Glomerular visceral epithelial cell (primary cell): ENCODE results near the gene SPTA1.
"Not testable (repeated sequence)": the region's sequence is repeated elsewhere in the genome, so short reads cannot be mapped to it uniquely, and the experiment has no call there.

Experiments used
- DNase-seq: peaks from one replicate; pipeline ENCODE4 v3.0.0-alpha.2; 2016; ENCODE audit errors: extremely low spot score

The SPTA1 gene

DNA sequence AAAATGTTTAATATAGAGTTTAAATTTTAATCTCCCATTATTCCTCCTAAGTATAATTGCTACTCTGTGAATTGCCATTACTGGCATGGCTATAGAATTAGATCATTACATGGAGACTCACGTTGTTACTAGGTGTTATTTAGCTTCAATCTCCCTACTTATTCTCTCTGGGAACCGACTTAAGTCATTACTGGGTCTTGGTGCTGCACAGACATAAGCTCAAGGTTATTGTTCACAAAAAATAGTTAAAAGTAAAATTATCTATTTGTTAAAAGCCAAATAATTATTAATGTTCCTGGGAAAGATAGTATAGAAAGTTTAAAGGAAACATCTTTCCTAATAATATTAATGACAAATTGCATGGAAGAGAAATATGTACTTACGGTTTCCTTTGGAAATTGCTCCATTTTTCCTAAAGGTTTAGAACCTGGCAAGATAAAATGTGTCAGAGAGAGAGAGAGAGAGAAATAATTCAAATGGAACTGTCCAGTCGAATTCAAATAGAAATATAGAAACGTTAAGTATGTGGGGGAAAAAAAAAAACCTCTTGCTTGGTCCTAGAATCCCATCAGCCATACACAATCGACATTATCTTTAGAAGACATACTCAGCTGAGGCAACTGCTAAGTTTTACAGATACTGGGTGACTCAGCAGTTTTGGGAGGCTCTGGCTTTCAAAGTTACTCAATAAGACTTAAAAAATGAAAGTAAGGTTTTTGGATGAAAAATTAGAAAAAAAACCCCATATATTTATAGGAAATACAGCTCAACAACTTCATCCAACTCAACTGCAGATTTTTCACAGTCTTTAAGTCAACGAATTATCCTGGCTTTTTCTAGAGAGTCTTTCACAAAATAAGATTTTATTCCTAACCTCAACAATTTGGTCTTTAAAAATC is at the start of gene SPTA1:
Gene SPTA1, minus strand, starts transcription at position 605 of the 899 bp plus-strand sequence. Its CDS starts 198 bp downstream, at position 407.
- DNase-seq, result no peak

- no peak for DNase-seq
Measured at GRCh38 chr1:158735848-158736247, 49.3 kb upstream of the SPTA1 start.

- no peak for DNase-seq
Measured at GRCh38 chr1:158732524-158732923, 46.0 kb upstream of the SPTA1 start.

DNA sequence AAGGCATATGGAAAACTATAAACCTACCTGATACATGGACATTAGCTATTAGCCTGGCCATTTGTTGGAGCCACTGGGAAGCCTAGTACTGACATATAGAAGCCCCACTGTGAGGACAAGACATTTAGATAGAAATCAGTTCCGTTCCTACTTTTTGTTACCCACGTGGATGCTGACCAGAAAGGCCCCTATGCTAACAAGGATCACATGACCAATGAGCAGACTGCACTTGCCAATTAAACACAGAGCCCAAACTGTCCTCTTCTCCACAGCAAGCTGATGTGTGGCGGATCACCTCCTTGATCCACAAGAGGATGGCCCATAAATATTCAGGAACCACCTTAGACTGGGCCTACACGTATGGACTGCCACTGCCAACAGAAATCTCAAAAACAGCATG is 45.2 kb upstream of the SPTA1 start:
- no peak for DNase-seq

DNA sequence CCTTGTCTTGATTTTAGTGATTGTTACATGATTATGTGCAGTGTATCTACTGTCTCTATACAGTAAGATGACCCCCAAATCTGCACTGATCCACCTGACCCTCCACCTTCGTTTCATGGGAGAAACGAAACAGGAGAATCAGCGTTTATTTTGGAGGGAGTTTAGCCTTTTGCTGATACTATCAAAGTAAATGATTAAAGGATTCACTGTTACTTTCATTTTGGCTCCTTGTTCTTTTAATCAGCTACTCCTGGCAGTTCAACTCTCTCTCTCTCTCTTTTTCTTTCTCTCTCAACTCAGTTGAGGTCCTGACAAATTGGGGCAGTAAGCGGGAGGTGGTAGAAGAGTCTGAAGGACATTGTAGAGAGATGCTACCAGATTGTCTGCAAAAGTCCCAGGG is 43.9 kb upstream of the SPTA1 start:
- DNase-seq, result no peak

DNA sequence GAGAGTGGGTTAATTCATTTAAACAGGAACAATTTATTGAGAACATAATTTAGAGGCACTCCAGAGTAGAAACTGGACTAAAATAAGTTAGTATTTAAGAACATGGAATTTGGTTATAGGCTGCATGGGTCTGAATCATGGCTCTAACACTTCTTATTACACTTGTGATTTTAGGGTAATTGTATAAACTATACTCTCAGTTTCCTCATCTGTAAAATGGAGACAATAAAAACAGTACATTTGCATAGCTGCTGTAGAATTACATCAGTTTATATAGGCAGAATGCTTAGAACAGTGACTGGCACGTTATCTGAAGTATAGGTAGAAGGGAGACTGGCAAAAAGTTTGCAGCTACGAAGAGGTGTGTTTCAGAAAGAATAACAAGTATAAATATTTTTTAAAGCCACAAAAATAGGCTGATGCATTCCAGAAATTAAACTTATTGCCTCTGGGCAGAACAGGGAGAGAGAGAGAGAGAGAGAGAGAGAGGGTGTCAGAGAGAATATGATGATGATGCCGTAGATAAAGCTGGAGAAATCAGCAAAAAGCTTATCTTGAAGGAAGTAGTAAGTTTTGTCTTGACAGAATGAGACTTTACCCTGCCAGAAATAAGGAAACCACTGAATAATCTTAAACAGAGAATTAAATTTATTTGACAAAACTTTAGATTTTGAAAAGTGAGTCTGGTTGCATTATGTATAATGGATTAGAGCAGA is 42.2 kb upstream of the SPTA1 start:
- no peak for DNase-seq

GRCh38 chr1:158724442-158724841 is 37.9 kb upstream of the SPTA1 start:
- DNase-seq, result no peak

GRCh38 chr1:158720620-158721019 is 34.1 kb upstream of the SPTA1 start, which contains the start of gene OR6K3:
Gene OR6K3 (minus strand): TSS chr1:158720720. CDS start chr1:158718115, 2,605 bp downstream.
- DNase-seq, result no peak

GRCh38 chr1:158719664-158720063 is 33.1 kb upstream of the SPTA1 start:
- DNase-seq, result no peak

DNA sequence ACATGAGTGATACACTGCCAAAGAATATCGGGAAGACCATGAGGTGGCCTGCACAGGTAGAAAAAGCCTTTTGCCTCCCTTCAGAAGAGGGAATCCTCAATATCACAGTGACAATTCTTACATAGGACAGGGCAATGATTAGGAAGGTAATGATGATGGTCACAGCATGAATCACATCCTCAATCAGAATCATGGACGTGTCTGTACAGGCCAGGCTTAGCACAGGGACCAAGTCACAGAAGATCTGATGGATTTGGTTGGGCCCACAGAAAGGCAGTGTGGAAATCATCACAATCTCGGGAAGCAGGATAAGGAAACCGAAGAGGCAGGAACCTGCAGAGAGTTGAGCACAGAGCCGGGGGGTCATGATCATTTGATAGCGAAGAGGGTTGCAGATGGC is 30.8 kb upstream of the SPTA1 start:
- no peak for DNase-seq

DNA sequence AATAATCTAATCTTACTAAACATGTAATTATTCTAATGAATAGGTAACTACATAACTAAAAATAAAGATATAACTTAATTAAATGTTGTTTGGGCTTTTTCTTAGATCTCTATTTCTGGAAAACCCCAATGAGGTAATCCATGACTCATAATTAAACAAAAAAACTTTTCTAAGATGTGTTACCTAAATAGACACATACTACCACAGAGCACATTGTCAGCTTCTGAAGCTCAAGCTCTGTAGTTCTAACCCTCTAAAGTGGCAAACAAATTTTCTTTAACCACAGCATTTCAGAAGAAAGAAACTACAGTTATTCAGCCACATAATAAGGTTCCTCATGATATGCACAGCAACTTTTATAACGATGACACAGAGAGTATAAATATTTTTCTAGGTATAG is 29.8 kb upstream of the SPTA1 start:
- DNase-seq, result no peak

GRCh38 chr1:158714754-158715153 is 28.2 kb upstream of the SPTA1 start:
- no peak for DNase-seq

GRCh38 chr1:158711098-158711497 is 24.6 kb upstream of the SPTA1 start:
- no peak for DNase-seq

GRCh38 chr1:158706096-158706495 is 19.6 kb upstream of the SPTA1 start:
- no peak for DNase-seq

- DNase-seq, result no peak
Measured at GRCh38 chr1:158700552-158700951, 14.0 kb upstream of the SPTA1 start, which contains the start of gene OR6K2. Gene OR6K2 (minus strand): TSS chr1:158700652. CDS start chr1:158700652, 0 bp downstream.

DNA sequence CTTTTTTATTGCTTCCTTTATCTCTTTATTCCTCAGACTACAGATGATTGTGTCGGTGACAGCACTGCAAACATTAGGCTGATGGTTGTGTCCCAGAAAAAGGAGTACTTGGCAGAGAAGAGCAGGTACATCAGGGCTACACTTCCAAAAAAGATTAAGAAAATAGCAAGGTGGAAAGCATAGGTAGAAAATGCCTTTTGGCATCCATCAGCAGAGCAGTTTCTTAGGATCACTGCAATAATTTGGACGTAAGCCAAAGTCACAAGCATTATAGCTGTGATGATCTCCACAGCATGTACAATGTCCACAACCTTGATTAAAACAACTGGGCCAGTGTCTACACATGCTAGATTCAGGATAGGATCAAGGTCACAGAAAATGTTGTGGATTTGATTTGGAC is 8.1 kb upstream of the SPTA1 start:
- DNase-seq, result no peak

DNA sequence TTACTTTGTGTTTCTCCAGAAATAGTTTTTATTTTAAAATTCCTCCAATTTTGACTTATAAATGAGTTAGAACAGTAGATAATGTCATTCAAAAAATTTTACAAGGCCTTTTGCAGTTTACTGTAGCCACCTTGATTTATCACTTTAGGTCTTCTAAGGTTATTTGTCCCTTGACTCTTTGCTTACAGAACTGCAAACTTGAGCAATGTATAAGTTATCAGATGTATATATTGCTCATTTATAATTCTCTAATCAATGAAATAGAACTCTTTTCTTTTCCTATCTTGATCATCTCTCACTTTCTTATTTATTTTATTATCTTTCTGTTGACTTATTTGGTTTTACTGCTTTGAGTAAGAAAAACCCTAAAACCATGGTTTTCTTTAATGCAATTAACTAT is 5.8 kb upstream of the SPTA1 start:
- no peak for DNase-seq

- no peak for DNase-seq
Measured at GRCh38 chr1:158691907-158692306, 5.4 kb upstream of the SPTA1 start.

GRCh38 chr1:158691149-158691548 is 4.6 kb upstream of the SPTA1 start:
- DNase-seq, result not testable (repeated sequence)

DNA sequence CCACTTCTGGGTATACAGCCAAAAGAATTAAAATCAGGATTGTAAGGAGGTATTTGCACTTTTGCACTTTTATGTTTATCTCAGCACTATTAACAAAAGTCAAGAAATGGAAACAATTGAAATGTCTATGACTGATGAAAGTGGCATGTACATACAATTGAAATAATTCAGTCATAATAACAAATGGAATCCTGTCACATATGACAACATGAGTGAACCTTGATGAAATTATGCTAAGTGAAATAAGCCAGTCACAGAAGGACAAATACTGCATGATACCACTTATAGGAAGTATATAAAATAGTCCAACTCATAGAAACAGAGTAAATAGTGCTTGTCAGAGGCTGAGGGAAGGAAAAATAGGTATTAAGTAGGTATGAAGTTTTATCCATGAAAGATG is 3.4 kb upstream of the SPTA1 start:
- no peak for DNase-seq

GRCh38 chr1:158689110-158689509 is 2.6 kb upstream of the SPTA1 start:
- no peak for DNase-seq

GRCh38 chr1:158688343-158688742 is 1.8 kb upstream of the SPTA1 start:
- DNase-seq, result not testable (repeated sequence)

DNA sequence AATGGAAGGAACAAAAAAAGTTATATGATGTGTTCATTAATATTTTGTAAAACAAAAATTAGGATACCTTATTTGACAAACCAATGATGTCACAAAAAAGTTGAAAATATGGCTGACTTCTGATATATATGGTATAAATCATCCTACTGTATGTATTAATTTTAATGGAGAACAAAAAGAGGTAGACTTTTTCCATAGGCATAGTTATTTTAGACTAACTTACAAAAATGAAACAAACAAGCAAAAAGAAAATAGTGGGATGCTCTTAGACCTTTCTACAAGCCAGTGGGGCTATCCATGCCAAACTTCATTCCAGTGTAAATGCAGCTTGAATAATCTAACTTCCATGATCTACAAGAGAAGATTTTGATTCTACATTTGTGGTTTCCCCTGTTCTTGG is 522 bp upstream of the SPTA1 start:
- no peak for DNase-seq
